GM12878 (cell line): ENCODE measurements around the gene MAP3K5. TPM values are rescaled to one million over a fixed set of nuclear protein-coding genes. Genes with fewer than 3 reads are reported as not detected.

Experiments
- ATAC-seq: fragments of 200-7000 bp; cut with Tn5 transposase; 3 replicates; pipeline ENCODE4 v1.9.1; 2020; ENCODE audit warnings: mild to moderate bottlenecking, moderate library complexity
- BruUV-seq: library from RNA; stranded (reverse); fragments of 400-500 nt; replicated peaks from 2 replicates; lab custom pipeline; 2021; lab: Mats Ljungman, UMichigan
- CTCF ChIA-PET: fragments of 300-600 bp; sonication (Branson Sonifier 250); formaldehyde crosslinking; extraction: SDS; loops from one replicate; lab custom pipeline; 2021; ENCODE audit warnings: inconsistent platforms; lab: Yijun Ruan, JAX
- POLR2A ChIA-PET: fragments of 350-600 bp; formaldehyde crosslinking; extraction: SDS; loops from one replicate; lab custom pipeline; 2021; ENCODE audit warnings: inconsistent platforms; lab: Charles Lee
- RAD21 ChIA-PET: fragments of 300-600 bp; sonication (Branson Sonifier 250); formaldehyde crosslinking; loops from one replicate; lab custom pipeline; 2023; ENCODE audit warnings: antibody characterized with exemption; ENCODE audit not compliant: unreplicated experiment; lab: Charles Lee
- SMC1A ChIA-PET: fragments of 300-600 bp; sonication (Branson Sonifier 250); formaldehyde crosslinking; loops from one replicate; lab custom pipeline; 2023; ENCODE audit not compliant: unreplicated experiment, uncharacterized antibody; lab: Charles Lee
- DNase-seq: peaks from one replicate; pipeline ENCODE4 v3.0.0-alpha.2; 2011; ENCODE audit warnings: low read depth, low spot score
- FAIRE-seq: peaks from 3 replicates; lab custom pipeline; 2011; peaks lifted over from hg19 to GRCh38; lab: Jason Lieb, UNC
- H2AFZ ChIP-seq: 2 replicates; pipeline ENCODE4 v1.6.0; 2011; ENCODE audit warnings: low read depth, low read length, control low read depth; ENCODE audit not compliant: control insufficient read depth
- H3K27ac ChIP-seq: 2 replicates; pipeline ENCODE4 v1.5.1; 2011; ENCODE audit warnings: control low read depth; ENCODE audit not compliant: control insufficient read depth, insufficient read depth
- H3K27me3 ChIP-seq, 2 experiments: replicated peaks in 1 of 2; 2 replicates each; pipeline versions ENCODE4 v1.6.0 to v1.6.1; 2011; ENCODE audit warnings: low read length in 1 of 2; ENCODE audit not compliant: control insufficient read depth in 2 of 2, insufficient read depth in 2 of 2
- H3K36me3 ChIP-seq, 2 experiments: 2 replicates each; pipeline ENCODE4 v1.5.1; 2011; ENCODE audit warnings: low read length in 1 of 2; ENCODE audit not compliant: control insufficient read depth in 2 of 2, insufficient read depth in 2 of 2
- H3K4me1 ChIP-seq: 2 replicates; pipeline ENCODE4 v1.6.1; 2011; ENCODE audit warnings: mild to moderate bottlenecking, low read length, moderate library complexity, mixed read lengths; ENCODE audit not compliant: control insufficient read depth, insufficient read depth
- H3K4me2 ChIP-seq: 2 replicates; pipeline ENCODE4 v1.6.0; 2011; ENCODE audit warnings: control low read depth; ENCODE audit not compliant: control insufficient read depth, insufficient read depth
- H3K4me3 ChIP-seq: fragments of 200-600 bp; sonication (generic); 2 replicates; pipeline ENCODE4 v1.5.1; 2016
- H3K79me2 ChIP-seq: 2 replicates; pipeline ENCODE4 v1.6.0; 2011; ENCODE audit warnings: low read length; ENCODE audit not compliant: control insufficient read depth, insufficient read depth
- H3K9ac ChIP-seq: 2 replicates; pipeline ENCODE4 v1.8.0; 2011; ENCODE audit warnings: low read length, control low read depth, mixed read lengths; ENCODE audit not compliant: control insufficient read depth, insufficient read depth
- H3K9me3 ChIP-seq: replicated peaks from 3 replicates; pipeline ENCODE4 v1.5.1; 2011; ENCODE audit warnings: mild to moderate bottlenecking, low read length; ENCODE audit not compliant: control insufficient read depth, insufficient read depth
- H4K20me1 ChIP-seq: 2 replicates; pipeline ENCODE4 v1.6.0; 2011; ENCODE audit not compliant: control insufficient read depth, insufficient read depth
- ASH2L ChIP-seq: fragments of 300-600, 200-600 bp; sonication (generic); IDR thresholded peaks from 2 replicates; pipeline ENCODE4 v1.6.1; 2017; ENCODE audit warnings: low read depth, mild to moderate bottlenecking, borderline replicate concordance
- GABPA ChIP-seq: IDR thresholded peaks from 2 replicates; pipeline ENCODE4 v1.6.1; 2014; ENCODE audit warnings: antibody characterized with exemption, low read depth, mild to moderate bottlenecking, inconsistent platforms
- HDGF ChIP-seq: fragments of 450-650 bp; IDR thresholded peaks from 2 replicates; pipeline ENCODE4 v1.6.1; 2016; ENCODE audit warnings: antibody characterized with exemption
- IKZF2 ChIP-seq, 2 experiments: fragments of 450-650 bp; IDR thresholded peaks; 2 replicates each; pipeline ENCODE4 v1.6.1; 2017; ENCODE audit warnings: mild to moderate bottlenecking in 2 of 2, moderate library complexity in 2 of 2
- SMAD5 ChIP-seq: IDR thresholded peaks from 2 replicates; pipeline ENCODE4 v1.6.1; 2016; ENCODE audit warnings: antibody characterized with exemption, low read depth
- WGBS: methylation state at CpG from one replicate; pipeline ENCODE4 v1.1.6; 2016; ENCODE audit warnings: low lambda C conversion rate; ENCODE audit not compliant: insufficient replicate concordance, insufficient coverage; ENCODE audit errors: missing lambda C conversion rate; 5-methylcytosine and 5-hydroxymethylcytosine counted together
- in situ Hi-C: fragments of 300-500 bp; cut with MboI; formaldehyde crosslinking; loops from 9 replicates; pipeline ENCODE4 v1.14.3; 2018; ENCODE audit warnings: mixed read lengths
- intact Hi-C: fragments of 100-400 bp; cut with micrococcal nuclease; formaldehyde crosslinking; loops from one replicate; pipeline ENCODE4 v1.14.2; 2022; ENCODE audit not compliant: unreplicated experiment
- polyA plus RNA-seq, 11 experiments: library from polyadenylated mRNA; depleted of rRNA in 4 of 11; unstranded in 6 of 11; stranded (reverse) in 5 of 11; fragments of >200 nt; fragmentation: Nextera tagmentation in 4 of 11; fragmentation: Illumina TruSeq in 1 of 11; extraction: Ambion mirVana in 4 of 11; extraction: Trizol in 1 of 11; gene quantifications; 1 replicate in 1 of 11; 2 replicates in 10 of 11; pipeline versions ENCODE4 v1.2.1 to v1.2.3, GENCODE V29; 2011 to 2016; ENCODE audit warnings: inconsistent platforms in 2 of 11, missing spikeins in 2 of 11, low read depth in 1 of 11
- total RNA-seq, 4 experiments: library from RNA; depleted of rRNA in 3 of 4; stranded (reverse); fragments of >200 nt in 3 of 4; fragmentation: Illumina TruSeq in 1 of 4; extraction: Trizol in 1 of 4; gene quantifications; 2 replicates each; pipeline versions ENCODE4 v1.2.1 to v1.2.3, GENCODE V29; 2013 to 2021

The MAP3K5 gene
- total and polyA plus RNA-seq, 10 of the 15 experiments (the other 5 are each of a cell fraction or from before 2014, with no cell fraction given): 5.4 to 34.3 (median 26.4) TPM

DNA sequence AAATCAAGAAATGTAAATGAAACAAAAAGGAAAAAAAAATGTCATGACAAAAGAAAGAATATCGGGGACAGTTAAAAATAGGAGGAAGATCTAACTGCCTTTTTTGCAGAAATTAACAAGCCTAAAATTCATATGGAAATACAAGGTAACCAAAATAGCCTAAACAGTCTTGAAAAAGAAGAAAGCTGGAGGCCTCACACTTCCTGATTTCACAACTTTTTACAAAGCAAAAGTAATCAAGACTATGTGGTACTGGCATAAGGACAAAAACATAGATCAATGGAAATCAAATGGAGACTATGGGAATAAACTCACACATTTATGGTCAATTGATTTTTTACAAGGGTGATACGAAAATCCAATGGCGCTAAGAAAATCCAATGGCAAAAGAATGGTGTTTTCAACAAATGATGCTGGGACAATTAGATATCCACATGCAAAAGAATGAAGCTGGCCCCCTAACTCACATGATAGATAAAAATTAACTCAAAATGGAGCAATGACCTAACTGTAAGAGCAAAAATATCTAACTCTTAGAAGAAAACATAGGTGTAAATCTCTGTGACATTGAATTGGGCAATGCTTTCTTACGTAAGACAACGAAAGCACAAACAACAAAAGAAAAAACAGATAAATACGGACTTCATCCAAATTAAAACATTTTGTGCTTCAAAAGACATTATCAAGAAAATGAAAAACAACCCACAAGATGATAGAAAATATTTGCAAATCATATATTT is 24.5 kb downstream of the MAP3K5 start (continued):
- TF ChIP-seq ASH2L (no peak), HDGF (0 out of 2 replicates have a peak, but pooled peaks have one; percentile 2), GABPA (no peak)
- TF ChIP-seq, all 136 proteins: peak for 6

DNA sequence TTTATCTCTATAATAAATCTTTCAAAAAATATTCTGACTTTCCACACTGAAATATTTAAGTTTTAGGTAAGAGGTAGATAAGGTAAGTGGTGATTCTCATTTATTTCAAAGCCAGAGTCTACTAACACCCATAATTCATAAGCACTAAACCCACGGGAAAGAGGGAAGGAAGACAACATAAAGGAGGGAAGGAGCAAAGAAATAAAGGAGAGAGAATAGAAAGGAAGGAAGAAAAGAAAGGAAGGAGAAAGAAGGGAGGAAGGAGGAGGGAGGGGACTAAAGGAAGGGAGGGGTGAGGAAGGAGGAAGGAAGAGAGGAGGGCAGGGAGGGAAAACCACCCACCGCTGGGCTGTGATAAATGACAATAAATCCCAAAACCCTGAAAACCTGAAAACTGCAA is 25.2 kb downstream of the MAP3K5 start:
- peak overlapping the region; percentile 74 for H3K4me2 ChIP-seq
- no peak for FAIRE-seq

More for the DNA sequence above, 25.2 kb downstream of the MAP3K5 start:
- H3K9me3 ChIP-seq: no peaks in the 10 kb centered on the region
- TF ChIP-seq IKZF2 (IDR thresholded peaks at IDR 0.05) (peak in 1 of 2 experiments; percentile 28; a peak in 2 of 4 replicates), SMAD5 (no peak), HDGF (0 out of 2 replicates have a peak, but pooled peaks have one; percentile 33)
- no peaks in the 10 kb centered on the region for H4K20me1 ChIP-seq
- no peak for ATAC-seq
- DNase-seq: no peak
- ChIA-PET RAD21 (interaction anchor here (1.5 to 12.6 kb wide), 2 partner anchors 20 to 48 kb away, joined by 10 to 270 read pairs; partner anchors contain the start of gene MAP3K5), POLR2A (interaction anchor here (0.9 to 11.8 kb wide), 3 partner anchors 22 to 60 kb away, joined by 3 to 159 read pairs (median 6); partner anchors contain the start of gene MAP3K5), CTCF (no interaction called here), SMC1A (interaction anchor here (0.9 to 1.8 kb wide), 4 partner anchors 17 to 27 kb away, joined by 4 to 6 read pairs (median 4); partner anchors contain the start of gene MAP3K5)
- in situ Hi-C loops (no loop called here), intact Hi-C loops (no loop called here)
- no TSS peak for BruUV-seq
- H3K9ac ChIP-seq: peak overlapping the region; percentile 38
- H3K27me3 ChIP-seq: no peaks in the 10 kb centered on the region
- WGBS: 13% methylated on average over 2 of the region's 2 CpGs
- peaks cover 96% of the 10 kb centered on the region for H3K79me2 ChIP-seq
- H2AFZ ChIP-seq: no peak overlapping the region
- H3K27ac ChIP-seq: peak overlapping the region; percentile 97
- H3K36me3 ChIP-seq: no peaks in the 10 kb centered on the region; a peak in 1 of 4 replicates
- H3K4me3 ChIP-seq: peak overlapping the region; percentile 46
- peaks cover 72% of the 10 kb centered on the region for H3K4me1 ChIP-seq
